ENCODE data around the gene UBE2I.

DNA sequence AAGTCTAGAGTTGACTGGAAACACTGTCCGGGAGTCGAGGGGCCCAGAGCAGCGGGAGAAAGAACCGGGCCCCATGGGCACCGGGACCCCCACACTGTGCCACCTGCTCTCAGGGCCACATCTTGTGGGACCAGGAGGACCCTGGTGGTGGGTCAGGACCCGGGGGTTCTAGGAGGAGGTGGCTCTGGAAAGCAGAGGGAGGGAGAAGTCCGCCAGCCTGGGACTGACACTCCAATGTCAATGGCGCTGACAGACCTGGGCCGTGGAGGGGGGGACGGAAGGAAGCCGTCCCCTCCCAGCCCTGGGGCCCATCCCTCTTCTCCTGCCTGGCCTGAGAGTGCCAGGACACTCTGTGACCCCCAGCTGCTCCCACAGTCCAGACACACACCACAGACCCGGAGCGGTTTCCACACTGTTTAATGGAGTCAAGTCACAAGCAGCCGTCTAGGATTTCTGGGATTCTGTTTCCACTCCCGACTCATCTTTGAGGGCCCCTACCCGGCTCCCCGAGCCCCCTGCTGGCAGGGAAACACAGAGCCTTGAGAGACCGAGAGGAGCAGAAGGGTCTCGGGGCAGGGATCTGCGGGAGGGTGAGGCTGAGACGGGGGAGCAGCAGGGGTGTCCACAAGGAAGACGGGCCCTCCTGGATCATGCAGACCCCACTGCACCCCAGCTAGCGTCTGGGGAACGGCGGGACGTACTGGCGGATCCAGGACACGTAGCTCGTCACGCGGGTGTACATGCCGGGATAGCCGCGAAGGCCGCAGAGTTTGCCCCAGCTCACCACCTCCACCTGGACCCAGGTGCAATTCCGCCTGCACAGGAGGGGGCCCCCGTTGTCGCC lies 23.5 kb upstream of the UBE2I start:
- TF ChIP-seq GATA3 (IDR thresholded peaks at IDR 0.05; ENCODE audit: low read depth, low read length) (no peak), GATA2 (IDR thresholded peaks at IDR 0.05; ENCODE audit: low read depth, low read length) (no peak)

Data from SH-SY5Y (cell line).